NOMO-1 treated with dmso at 0.1 percent for 144 hours (cell line): ENCODE results near the gene FTSJ1.
"Not testable (repeated sequence)": the region's sequence is repeated elsewhere in the genome, so short reads cannot be mapped to it uniquely, and the experiment has no call there.

ENCODE experiments used
- DNase-seq: peaks from one replicate; lab custom pipeline; 2025; ENCODE audit not compliant: unreplicated experiment; lab: John Stamatoyannopoulos, UW

The FTSJ1 gene, protein sequence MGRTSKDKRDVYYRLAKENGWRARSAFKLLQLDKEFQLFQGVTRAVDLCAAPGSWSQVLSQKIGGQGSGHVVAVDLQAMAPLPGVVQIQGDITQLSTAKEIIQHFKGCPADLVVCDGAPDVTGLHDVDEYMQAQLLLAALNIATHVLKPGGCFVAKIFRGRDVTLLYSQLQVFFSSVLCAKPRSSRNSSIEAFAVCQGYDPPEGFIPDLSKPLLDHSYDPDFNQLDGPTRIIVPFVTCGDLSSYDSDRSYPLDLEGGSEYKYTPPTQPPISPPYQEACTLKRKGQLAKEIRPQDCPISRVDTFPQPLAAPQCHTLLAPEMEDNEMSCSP

DNA sequence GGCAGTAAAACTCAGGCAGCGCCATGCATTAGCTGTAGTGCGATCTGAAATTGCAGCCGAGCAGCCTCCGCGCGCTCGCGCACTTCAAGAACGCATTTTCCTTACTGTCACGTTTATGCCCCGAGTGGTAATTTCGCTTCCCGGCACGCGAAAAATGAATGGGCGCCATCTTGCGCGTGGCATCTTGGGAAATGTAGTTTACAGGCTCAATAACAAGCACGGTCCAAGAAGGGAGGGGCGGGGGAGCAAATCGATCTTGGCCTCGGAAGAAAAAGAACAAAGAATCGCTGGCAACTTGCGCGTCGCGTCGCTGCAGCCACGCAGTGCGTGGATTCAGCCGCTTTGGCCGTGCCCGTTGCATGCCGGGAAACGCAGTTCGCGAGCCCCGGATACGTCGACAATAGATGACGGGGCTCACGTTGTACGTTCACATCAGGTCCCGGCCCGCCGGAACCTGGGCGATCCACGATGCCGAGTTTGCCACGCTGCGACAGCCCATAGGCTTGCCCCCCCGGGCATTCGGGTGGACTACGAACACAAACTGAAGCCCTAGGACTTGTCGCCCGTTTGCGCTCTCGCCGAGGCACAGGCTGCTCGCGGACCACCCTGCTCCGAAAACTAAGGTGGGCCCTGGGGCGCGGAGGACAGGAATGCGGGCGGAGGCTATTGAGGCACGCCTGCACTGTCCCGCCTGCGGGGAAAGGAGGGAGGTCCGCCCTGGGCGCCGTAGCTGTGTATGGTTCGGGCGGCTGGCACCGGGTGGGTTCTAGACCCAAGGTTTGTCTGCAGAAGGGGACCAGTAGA lies at the start of gene FTSJ1:
FTSJ1 (plus strand) TSS at position 426 of the 804 bp plus-strand sequence. CDS start 1,849 bp downstream, outside the sequence.
- DNase-seq = peak; percentile 87

DNA sequence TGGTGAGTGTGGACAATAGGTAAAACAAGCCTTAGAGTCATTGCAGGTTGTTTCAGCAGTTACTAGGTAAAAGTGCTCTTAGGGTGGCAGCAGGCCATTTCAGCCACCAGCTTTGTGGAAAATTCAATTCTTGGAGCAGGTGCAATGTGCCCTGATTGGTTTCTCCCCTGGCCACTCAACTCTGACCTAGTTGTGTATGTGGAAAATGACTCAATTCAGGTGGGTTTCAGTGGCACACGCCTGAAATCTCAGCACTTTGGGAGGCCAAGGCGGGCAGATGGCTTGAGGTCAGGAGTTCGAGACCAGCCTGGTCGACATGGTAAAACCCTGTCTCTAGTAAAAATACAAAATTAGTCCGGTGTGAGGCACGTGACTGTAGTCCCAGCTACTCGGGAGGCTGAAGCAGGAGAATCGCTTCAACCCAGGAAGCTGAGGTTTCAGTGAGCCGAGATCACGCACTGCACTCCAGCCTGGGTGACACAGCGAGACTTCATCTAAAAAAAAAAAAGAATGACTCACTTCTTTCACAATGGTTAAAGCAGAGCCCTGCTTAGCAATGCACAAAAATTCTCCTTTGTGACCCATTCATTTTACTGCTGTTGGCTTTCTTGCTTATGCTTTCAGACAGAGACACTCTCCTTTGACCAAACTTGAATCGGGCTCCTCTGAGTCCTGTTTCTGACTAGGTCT lies 48.8 kb upstream of the FTSJ1 start:
- not testable (repeated sequence) for DNase-seq

DNA sequence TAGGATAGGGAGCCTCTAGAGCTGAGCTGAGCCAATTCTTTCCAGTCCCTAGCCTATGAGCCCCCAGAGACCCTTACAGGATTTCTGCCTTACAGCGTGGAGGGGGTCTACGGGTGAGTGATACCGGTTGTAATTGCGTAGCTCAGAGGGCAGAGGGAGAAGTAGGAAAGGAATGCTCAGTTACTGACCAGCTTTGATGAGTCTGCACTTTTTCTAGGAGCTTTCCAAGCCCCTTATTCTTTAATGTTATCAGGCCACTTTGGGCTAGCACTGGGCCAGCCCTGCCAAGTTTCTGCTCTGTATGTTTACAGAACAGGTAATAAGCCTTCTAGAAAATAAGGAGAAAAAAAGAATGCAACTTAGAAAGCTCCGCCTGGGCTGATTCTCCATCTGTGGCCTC lies 46.4 kb upstream of the FTSJ1 start:
- not testable (repeated sequence) for DNase-seq

DNA sequence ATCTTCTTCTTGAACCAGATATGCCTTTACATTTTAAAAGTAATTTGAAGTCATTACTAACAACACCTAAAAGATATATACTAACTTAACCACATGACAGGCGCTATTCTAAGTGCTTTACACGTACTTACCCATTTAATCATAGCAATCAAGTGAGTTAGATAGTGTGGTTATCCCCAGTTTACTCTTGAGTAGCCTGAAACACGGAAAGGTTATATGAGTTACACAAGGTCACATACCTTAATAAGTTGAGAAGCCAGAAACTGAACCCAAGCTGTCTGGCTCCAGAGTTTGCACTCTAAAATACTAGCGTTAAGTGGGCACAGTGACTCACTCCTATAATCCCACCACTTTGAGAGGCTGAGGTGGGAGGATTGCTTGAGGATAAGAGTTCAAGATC lies 45.8 kb upstream of the FTSJ1 start:
- DNase-seq = not testable (repeated sequence)

DNA sequence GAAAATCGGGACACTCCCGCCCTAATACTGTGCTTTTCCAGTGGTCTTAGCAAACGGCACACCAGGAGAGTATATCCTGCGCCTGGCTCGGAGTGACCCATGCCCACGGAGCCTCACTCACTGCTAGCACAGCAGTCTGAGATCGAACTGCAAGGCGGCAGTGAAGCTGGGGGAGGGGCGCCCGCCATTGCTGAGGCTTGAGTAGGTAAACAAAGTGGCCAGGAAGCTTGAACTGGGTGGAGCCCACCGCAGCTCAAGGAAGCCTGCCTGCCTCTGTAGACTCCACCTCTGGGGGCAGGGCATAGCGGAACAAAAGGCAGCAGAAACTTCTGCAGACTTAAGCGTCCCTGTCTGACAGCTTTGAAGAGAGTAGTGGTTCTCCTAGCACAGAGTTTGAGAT lies 42.3 kb upstream of the FTSJ1 start:
- DNase-seq = not testable (repeated sequence)

DNA sequence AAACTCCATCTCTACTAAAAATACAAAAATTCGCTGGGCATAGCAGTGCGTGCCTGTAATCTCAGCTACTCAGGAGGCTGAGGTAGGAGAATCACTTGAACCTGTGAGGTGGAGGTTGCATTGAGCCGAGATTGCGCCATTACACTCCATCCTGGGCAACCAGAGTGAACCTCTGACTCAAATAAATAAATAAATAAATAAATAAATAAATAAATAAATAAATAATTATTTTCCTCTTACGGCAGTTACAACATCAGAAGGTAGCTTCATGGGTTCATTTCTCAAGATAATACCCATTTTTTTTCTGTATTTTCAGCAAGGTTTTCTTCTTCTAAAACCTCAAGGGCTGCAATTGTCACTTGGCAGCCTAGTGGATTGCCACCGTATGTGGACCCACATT lies 28.8 kb upstream of the FTSJ1 start:
- DNase-seq = not testable (repeated sequence)

DNA sequence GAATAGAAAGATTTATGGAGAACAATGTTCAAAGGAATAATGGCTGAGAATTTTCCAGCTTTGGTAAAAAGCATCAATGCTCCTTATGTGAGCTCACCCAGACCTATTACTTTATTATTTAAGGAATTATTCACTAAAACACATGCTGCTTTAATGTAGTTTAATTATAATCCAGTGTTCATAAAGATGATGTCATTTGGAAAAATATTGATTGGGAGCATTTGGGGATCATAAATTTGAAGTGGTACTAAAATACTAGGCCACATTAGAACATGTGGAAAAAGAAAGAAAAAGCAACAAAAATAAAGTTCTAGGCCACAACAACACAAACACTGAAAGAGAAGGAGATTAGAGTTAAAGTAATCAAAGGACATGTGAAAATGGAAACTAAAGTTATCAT lies 25.9 kb upstream of the FTSJ1 start:
- no peak for DNase-seq

DNA sequence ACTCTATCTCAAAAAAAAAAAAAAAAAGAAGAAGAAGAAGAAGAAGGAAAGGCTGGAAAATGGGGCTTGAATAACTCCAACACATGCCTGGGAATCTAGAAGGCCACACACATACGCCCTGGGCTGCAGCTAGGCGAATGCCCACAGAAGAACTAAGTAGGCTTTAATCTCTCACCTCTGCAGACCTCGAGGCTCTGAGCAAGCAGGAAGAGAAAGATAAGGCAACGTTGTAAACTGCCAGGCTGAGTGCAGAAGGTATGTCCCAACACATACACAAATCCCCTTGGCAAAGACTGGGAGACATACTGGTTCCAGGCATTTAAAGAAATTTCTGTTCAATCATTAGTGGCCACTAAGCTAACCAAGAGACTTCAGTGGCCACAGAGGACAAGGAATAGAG lies 24.3 kb upstream of the FTSJ1 start:
- DNase-seq = no peak

DNA sequence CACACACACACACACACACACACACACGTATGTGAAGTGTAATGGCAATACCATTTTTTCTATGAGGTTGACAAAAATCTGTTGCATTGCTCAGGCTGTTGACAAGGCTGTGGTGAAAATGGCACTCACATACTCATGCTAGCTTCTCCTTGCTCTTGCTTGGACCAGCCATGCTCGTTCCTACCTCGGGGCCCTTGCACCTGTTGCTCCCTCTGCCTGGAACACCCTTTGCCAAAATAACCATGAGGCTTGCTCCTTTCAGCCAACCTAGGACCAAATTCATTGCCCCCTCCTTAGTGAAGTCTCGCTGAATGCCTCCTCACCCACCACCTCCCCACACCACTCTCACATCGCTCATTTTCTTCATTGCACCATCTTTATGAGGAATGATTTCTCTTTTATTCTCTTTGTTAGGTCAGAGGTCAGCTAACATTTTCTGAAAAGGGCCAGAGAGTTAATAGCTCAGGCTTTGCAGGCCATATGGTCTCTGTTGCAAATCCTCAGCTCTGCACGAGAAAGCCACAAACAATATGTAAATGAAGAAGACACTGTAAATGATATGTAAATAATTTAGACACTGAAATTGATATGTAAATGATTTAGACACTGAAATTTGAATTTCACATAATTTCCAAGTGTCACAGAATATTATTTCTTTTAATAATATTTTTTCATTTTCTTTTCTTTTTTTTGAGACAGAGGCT lies 19.2 kb upstream of the FTSJ1 start:
- DNase-seq = no peak

DNA sequence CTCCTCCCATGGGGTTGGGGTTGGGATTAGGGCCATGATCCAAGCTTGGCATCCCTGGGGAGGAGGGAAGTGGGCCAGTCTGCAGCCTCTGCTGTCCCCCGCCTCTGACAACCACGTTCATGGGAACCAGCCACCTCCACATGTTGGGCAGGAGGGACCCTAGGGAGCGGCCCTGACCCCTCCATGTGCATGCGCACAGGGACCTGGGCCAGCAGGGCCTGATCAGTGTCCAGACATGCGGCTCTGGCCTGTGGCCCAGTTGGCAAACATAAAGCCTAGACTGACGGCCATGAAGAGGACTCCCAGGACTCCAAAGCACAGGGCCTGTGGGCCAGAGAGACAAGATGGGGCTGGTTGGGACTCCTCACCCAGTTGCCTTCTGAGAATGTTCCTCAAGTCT lies 17.3 kb upstream of the FTSJ1 start:
- no peak for DNase-seq

DNA sequence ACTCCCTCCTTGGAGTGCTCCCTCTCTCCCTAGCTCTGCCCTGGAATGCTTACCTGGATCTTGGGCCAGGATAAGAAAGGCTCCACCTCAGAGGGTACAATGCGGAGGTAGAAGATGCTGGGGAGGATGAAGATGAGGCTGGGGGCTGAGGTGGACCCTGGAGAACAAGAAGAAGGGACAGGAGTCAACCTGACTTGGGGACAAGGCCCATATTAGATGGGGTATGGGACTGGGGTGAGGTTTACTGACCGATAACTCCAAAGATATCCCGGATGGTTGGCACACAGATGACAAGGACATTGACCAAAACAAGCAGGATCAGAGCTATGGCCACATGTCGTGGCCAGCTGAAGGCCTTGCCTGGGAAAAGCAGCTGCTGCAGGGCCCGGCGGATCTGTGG lies 16.5 kb upstream of the FTSJ1 start:
- DNase-seq = no peak

DNA sequence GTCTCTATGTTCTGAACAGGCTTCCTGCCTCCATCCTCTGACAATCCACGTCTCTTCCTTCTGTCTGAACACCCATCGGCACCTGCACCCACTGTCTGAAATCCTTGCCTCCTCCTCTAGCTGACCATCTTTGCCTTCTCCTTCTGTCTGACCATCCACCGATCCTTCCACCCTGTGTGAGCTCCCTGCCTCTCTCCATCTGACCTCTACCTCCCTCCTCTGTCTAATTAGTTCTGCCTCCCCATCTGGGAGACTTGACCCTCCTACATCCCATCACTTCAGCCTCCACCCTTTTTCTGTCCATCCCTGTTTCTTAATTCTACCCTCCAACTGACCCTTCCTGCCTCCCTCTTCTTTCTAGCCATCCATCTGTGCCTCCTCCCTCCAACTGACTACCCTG lies 16.0 kb upstream of the FTSJ1 start:
- DNase-seq = no peak

DNA sequence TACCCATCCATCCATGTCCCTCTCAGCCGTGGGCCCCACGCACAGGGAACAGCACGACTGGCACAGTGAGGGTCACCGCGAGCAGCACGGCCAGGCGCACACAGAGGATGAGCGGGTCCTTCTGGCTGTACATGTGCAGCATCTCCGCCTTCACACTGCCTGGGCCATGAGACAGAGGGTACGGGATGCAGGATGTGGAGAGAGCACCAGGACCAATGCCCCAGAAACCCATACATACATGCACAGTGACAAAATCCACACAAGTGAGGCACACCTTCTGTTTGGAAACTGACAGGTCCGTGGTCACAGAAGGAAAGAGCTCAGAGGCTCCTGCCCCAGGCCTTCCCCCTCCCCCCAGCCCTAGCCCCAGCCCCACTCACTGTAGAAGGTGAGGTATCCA lies 15.4 kb upstream of the FTSJ1 start:
- DNase-seq = no peak

DNA sequence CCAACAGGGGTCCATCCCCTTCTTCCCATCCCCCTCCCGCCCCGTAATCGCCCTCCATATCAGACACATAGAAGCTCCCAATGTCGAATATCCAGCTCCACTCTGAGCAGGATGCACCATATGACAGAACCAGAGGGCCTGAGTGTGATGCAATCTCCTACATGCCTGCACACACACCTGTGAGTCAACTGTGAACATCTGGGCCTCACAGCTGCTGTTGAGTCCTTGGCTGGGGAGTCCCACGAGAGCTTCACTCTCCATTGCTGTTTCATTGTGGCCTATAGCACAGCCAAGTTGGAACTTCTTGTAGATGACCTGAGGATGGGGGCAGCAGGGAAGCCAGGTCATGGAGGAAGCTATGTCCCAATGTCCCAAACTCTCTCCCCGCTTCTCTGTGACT lies 14.2 kb upstream of the FTSJ1 start:
- no peak for DNase-seq

DNA sequence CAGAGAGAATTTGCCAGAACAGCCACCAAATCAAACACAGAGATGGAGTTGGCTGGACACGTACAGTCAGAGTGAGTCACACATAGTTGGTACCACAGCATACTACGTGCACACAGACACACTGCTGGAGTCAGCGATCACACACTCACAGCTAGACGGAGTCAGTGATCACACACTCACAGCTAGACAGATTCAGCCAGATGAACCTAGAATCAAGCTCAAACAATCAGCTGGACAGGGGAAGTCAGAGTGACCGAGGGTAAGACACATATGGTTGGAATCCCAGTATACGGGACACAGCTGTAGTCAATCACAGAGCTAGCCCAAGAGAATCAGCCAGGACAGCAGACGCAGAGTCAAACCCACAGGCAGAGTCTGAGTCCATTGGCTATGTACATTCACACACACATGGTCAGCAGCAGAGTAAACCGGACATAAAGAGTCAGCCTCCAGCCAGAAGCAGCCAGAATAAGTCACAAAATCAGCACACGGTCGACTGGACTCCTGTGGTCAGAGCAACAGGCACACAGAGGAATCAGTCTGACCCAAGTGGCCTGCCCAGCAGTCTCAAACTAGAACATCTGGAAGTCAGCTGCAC lies 10.6 kb upstream of the FTSJ1 start:
- no peak for DNase-seq

DNA sequence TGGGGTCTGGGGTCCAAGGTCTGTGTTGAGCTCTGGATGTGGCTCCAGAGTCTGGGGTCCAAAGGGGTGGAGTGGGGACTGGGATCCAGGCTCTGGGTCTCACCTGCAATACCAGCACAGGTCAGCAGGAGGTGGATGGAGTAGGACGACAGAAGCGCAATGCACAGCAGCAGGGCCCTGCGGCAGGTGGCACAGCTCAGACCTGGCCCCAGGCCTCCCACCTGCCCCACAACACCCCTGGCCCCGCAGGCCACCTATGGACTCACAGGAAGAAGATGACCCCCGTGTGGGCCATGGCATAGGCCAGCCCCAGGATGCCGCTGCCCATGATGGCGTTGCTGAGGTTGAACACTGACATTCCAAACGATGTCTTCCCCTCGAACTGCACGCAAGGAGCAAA lies 9.3 kb upstream of the FTSJ1 start:
- DNase-seq = no peak

DNA sequence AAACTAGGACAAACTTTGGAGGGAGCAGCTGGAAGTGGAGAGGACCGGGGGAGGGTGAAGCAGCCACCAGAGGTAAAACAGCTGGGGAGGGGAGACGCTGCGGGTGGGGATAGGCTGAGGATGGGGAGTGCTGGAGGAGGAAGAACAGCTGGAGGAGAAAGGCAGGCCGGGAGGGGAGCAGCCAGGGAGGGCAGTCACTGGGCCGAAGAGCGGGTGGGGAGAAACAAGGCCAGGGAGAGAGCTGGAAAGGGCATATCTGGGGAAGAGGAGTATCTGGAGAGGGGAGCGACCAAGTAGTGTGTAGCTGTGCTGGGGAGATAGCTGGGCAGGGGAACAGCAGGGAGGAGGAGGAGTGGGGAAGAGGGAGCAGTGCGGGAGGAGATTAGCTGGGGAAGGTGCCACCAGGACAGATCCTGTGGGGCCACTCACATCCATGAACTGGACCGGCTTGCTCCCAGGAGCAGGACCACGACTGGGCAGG lies 8.7 kb upstream of the FTSJ1 start:
- DNase-seq = no peak

DNA sequence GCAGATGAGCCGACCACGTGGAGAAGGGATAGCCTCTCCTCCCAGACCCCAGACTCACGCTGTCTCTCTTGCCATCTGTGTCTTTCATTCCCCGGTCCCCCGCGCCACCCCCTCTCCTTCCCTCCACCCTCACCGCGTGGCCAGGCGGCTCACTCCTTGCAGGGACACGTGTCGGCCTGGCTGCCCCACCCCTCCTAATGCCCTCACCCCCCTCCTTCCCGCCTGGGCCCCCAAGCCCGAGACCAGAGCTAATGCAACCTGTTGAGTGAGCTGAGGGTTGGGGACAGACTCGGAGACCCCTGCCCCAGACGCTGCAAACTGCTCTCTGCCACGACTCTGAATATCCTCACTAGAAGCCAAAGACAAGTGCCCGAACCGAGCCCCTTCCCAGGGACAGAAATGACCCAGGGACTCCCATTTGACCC lies 7.7 kb upstream of the FTSJ1 start:
- no peak for DNase-seq

DNA sequence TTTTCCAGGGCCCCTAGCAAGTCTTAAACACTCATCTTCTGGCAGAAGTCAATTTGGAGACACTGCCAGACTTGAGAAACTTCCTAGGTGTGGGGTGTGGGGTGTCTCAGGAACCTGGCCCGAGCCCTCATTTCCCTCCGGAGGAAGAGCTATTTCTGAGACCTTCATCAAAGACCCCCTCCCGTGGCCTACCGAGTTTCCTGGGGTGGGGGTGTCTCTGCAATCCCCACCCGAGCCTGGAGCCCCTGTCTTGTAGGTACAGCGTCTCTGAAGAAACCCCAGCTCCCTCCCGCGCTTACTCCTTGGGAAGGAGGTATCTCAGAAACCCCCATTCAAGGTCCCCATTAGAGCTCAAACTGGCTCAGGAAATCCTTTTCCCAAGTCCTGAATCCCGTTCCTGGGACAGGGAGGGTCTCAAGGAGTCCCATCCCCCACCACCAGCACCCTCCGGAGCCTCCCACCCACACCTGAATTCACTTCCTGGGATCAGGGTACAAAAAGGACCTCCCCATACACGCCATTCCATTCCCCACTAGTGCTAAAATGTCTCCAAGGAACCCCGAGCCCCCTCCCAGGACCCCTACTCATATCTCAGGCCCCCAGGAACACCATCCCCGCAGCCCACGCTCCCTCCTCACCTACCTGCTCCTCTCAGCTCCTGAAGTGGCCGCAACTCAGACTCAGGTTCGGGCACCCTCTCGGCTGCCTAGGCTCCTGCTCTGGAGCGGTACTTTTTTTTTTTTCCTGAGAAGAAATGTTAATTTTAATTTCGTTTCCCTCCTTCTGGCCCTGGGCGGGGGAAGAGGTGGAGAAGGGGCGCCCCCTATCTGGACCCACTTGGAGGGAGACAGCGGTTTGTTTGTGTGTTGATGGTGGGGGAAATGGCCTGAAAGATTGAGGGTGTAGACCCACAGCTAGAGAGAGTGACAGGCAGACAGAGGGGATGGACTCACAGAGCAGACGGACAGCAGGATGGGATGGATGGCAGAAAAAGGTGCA lies 7.0 kb upstream of the FTSJ1 start:
- no peak for DNase-seq
